GM13977 (cell line): ENCODE results near the gene TSHZ2.

Experiments
- DNase-seq: peaks from one replicate; pipeline ENCODE4 v3.0.0; 2012; ENCODE audit warnings: low spot score
- CTCF ChIP-seq: IDR thresholded peaks from 2 replicates; pipeline ENCODE4 v1.5.1; 2012; ENCODE audit warnings: mild to moderate bottlenecking, control low read depth; ENCODE audit not compliant: insufficient read depth; ENCODE audit errors: extremely low read depth, missing control alignments
- in situ Hi-C: fragments of 300-500 bp; cut with MboI; formaldehyde crosslinking; loops from one replicate; pipeline ENCODE4 v1.12.0; 2022; ENCODE audit warnings: low sequenced_read_pairs, low pct_unique_long_range_greater_than_20kb, mixed read lengths, inconsistent platforms; ENCODE audit not compliant: unreplicated experiment

The TSHZ2 gene

GRCh38 chr20:53329781-53330180 lies 357.6 kb downstream of the TSHZ2 start:
- TF ChIP-seq CTCF, result no peak
- DNase-seq, result no peak
- in situ Hi-C loops, result no loop called here

- TF ChIP-seq CTCF, result no peak
- in situ Hi-C loops, result no loop called here
- no peak for DNase-seq
These were observed 358.5 kb downstream of the TSHZ2 start for GRCh38 chr20:53330601-53331140.

- in situ Hi-C loops, result no loop called here
- TF ChIP-seq CTCF, result no peak
- no peak for DNase-seq
These were observed 359.2 kb downstream of the TSHZ2 start for GRCh38 chr20:53331151-53331973.

GRCh38 chr20:53332022-53332837 lies 360.1 kb downstream of the TSHZ2 start:
- no peak for TF ChIP-seq CTCF
- in situ Hi-C loops, result no loop called here
- no peak for DNase-seq

- in situ Hi-C loops, result no loop called here
- DNase-seq, result no peak
- TF ChIP-seq CTCF, result no peak
These were observed 362.7 kb downstream of the TSHZ2 start for GRCh38 chr20:53334861-53335260.

- DNase-seq, result no peak
- in situ Hi-C loops, result no loop called here
- TF ChIP-seq CTCF, result no peak
These were observed 363.4 kb downstream of the TSHZ2 start for GRCh38 chr20:53335555-53335954.
